HG02885 (cell line): Measurements from ENCODE around the gene RBM38.
A peak's percentile ranks its signal among the peaks of the same experiment; 100 is the strongest.
"Not testable (repeated sequence)": the region's sequence is repeated elsewhere in the genome, so short reads cannot be mapped to it uniquely, and the experiment has no call there.

ENCODE experiments used
- ATAC-seq: cut with Tn5 transposase; IDR thresholded peaks from one replicate; pipeline ENCODE4 v1.9.1; 2021; ENCODE audit warnings: mild to moderate bottlenecking; ENCODE audit not compliant: unreplicated experiment, poor library complexity

The RBM38 gene

DNA sequence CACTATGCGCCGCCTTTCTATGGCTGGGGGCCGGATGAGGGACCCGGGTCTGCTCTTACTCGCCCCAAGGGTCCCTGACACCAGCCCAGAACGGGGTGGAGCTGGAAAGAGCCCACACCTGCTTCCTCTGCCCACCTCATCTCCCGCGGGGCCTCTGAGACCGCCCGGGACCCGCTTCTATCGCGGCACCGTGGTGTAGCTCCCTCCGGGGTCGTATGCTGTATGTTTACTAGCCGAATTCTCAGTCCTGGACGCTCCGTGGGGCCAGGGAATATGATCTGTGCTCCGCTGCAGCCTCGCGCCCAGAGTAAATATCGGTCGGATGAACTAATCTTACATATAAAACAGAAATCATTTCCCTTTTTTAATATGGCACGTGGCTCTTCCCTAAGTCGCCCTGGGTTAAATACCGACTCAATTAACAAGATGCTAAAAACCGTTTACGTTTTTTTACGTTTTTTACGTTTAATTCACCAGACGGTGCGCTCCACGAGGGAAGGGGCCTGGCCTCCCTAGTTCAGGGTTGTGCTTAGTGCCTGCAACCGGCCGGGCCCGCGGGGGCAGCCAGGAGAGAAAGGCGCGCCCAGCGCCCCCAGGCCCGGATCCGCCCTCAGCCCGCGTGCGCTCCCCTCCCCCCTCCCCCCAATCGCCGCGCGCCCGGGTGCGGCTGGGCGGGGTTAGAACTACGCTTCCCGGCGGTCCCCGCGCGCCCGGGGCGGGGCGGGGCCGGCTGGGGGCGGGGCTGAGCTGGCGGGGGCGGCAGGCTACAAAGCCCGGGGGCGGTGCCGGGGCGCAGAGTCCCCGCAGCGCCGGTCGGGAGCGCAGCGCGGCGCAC, at the start of gene RBM38:
Gene RBM38 (plus strand): TSS at position 793 of the 835 bp plus-strand sequence. CDS start 186 bp downstream, outside the sequence.
- peak; percentile 67 for ATAC-seq

DNA sequence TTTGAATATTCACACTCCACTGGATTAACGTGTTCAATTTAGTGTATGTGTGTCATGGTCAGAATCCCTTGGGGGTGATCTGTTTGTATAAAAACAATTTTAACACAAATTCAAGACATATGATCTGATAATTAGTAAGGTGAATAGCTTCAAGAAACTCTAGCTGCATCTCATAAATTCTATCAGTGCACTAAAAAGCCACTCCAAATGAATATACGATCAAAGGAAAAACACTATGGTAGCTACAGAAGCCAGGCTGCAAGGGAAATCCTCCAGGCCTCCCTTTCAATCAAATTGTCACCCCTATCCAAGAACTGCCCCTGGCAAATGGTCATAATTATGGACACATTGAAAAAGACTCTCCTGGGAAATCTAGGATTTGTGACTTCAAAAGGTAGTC, 49.5 kb upstream of the RBM38 start:
- no peak for ATAC-seq

DNA sequence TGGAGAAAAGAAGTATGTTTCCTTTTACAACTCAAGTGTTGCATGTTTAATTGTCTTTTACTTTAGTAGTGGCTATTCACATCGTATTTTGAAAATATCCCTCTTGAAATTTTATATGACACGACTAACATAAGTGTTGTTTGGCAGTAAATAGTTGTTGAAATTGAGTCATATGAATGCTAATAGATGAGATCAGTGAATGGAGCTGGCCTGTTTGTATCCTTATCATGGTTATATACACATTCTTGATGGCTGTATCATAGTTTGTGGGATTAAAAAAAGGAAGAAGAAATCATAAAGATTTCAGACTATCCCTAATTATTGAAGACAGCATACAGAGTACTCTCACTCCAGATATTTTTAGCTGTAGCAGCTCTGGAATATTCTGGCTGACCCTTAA, 48.4 kb upstream of the RBM38 start:
- no peak for ATAC-seq

DNA sequence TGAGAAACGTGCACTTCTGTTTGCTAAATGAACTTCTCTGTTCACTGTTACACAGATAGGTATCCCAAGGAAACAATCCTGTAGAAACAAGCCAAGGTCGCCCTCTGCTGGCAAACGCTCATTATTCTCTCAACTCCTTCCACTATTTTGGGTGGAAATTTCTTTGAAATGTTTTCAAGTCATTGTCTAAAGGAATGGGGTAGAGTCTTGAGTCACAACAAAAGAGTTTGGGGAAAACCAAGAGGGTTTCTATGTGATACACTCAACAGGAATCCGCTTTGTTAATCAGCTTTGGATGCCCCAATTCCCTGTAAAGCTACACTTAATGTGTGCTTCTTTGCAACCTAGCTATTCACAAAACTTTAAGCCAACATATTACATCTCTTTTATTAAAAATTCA, 44.7 kb upstream of the RBM38 start:
- no peak for ATAC-seq

DNA sequence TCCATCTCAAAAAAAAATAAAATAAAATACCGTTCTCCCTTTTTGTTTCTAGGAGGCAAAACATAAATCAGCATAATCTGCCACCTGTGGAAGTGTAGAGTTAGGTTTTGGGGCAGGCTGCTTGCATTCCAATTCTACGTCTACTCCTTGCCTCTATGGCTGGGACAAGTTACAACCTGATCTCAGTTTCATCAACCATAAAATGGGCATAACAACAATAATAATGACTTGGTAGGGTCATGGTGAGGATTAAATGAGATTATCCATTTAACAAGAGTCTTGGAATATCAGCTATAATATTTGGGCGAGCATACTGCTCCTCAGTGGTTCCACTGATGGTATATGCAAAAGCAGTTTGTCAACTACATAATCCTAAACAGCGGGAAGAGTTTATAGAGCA, 43.8 kb upstream of the RBM38 start:
- ATAC-seq = no peak

DNA sequence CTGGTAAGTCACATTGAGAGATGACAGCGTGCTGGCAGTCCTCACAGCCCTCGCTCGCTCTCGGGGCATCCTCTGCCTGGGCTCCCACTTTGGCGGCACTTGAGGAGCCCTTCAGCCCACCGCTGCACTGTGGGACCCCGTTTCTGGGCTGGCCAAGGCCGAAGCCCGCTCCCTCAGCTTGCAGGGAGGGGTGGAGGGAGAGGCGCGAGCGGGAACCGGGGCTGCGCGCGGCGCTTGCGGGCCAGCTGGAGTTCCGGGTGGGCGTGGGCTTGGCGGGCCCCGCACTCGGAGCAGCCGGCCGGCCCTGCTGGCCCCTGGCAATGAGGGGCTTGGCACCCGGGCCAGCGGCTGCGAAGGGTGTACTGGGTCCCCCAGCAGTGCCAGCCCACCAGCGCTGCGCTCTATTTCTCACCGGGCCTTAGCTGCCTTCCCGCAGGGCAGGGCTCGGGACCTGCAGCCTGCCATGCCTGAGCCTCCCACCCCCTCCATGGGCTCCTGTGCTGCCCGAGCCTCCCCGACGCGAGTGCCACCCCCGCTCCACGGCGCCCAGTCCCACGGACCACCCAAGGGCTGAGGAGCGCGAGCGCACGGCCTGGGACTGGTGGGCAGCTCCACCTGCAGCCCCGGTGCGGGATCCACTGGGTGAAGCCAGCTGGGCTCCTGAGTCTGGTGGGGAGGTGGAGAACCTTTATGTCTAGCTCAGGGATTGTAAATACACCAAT, 42.8 kb upstream of the RBM38 start:
- ATAC-seq = not testable (repeated sequence)

DNA sequence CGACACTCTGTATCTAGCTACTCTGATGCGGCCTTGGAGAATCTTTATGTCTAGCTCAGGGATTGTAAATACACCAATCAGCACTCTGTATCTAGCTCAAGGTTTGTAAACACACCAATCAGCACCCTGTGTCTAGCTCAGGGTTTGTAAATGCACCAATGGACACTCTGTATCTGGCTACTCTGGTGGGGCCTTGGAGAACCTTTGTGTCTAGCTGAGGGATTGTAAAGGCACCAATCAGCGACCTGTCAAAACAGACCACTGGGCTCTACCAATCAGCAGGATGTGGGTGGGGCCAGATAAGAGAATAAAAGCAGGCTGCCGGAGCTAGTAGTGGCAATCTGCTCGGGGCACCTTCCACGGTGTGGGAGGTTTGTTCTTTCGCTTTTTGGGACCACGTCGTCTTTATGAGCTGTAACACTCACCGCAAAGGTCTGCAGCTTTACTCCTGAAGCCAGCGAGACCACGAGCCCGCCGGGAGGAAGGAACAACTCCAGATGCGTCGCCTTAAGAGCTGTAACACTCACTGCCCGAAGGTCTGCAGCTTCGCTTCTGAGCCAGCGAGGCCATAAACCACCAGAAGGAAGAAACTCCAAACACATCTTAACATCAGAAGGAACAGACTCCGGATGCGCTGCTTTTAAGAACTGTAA, 42.1 kb upstream of the RBM38 start:
- not testable (repeated sequence) for ATAC-seq

DNA sequence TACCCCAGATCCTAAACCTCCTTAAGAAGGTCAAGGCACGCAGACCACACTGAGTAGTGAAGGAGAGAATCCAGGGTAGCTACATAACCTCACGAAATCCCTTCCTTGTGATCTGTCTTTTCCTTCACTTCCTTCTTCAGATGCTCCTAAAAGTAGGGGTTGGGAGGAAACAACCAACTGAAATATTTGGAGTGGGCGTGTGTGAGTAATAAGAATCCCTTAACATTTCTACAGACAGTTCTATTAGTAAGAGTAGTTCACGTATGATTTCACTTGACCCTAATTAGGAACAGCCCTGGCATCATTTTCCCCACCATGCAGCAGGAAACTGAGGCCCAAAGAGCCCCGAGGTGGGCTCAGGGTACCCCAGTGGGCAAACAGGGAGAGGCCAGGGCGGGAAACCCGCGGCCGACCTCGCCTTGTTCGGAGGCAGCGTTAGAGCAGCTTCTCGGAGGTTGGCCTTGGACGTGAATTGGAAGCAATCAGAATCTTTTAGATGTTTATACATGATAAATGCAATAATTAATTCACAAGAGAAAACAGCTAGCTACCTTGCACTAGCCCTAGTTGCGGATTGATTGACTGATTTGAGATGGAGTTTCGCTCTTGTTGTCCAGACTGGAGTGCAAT, 41.0 kb upstream of the RBM38 start:
- no peak for ATAC-seq

DNA sequence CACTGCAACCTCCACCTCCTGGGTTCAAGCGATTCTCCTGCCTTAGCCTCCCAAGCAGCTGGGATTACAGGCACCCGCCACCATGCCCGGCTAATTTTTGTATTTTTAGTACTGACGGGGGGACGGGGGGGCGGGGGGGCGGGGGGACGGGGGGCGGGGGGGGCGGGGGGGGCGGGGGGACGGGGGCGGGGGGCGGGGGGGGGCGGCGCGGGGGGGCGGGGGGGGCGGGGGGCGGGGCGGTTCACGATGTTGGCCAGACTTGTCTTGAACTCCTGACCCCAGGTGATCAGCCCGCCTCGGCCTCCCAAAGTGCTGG, 40.5 kb upstream of the RBM38 start:
- ATAC-seq = not testable (repeated sequence)

DNA sequence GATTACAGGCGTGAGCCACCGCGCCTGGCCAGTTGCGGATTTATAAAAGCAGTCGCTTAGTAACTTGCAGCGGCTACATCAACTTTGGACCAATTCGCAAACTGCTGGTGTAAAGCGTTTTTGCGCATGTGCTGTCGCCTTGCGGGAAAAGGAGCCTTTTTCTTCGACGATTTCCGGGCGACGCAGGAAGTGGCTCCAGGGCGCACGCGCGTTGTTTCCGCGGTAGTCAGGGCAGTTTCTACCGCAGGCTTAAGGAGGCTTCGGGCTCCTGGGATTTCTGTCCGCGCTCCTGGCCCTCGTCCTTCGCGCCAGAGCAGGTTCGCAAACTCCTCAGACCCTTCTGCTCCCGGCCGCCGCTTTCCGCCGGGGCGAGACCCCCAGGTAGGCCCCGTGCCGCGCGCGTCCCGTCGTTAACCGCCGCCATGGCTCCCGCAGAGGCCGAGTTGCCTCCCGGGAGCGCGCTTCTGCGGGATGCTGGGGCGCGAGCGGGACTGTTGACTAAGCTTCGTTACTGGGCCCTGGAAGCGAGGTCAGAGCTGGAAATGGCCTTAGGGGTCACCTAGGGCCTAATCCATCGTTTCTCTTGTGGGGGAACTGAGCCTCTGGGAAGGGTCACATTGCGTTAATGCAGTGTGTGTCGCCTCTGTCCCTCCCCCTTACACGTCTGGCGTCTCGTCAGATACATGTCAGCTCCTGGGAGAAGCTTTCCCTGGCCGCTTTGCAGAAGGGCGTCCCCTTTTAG, 40.0 kb upstream of the RBM38 start, which contains the start of gene RAE1:
Gene RAE1 (plus strand): TSS at position 214 of the 742 bp plus-strand sequence. CDS start 2,784 bp downstream, outside the sequence.
- peak; percentile 83 for ATAC-seq

DNA sequence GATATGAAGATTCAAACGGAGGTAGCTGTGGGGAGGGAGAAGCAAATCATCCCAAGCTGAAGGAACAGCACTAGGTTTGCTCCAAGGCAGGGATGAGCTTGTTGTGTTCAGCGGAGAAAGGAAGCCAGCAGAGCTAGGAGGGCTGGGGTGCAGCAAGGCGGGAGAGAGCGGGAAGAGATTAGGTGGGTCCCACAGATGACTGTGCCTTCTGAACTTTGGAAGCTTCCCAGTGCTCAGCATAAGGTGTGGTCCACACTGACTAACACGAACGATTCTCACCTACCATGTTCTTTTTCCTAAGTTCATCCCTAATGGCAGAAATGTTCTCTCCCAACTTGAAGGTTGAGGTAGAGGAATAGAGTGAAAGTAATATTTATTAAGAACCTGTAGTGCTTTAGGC, 38.9 kb upstream of the RBM38 start:
- no peak for ATAC-seq

DNA sequence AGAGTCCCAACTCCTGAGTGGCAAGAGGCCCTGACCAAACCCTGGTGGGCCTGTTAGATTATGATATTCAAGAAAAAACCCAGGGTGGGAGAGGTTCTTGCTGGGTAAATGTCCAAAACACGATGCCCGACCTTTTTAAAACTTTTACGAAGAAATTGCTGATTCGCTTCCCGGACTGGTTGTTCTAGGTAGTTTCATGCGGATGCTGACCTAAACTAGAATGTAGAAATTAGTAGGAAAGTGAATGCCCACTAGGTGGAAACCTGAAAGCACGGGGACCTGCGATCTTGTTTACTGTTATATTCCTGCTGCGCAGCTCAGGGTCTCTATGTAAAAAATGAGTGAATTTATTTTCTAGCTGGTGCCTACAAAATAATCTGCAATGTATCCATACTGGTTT, 37.8 kb upstream of the RBM38 start:
- ATAC-seq = no peak

DNA sequence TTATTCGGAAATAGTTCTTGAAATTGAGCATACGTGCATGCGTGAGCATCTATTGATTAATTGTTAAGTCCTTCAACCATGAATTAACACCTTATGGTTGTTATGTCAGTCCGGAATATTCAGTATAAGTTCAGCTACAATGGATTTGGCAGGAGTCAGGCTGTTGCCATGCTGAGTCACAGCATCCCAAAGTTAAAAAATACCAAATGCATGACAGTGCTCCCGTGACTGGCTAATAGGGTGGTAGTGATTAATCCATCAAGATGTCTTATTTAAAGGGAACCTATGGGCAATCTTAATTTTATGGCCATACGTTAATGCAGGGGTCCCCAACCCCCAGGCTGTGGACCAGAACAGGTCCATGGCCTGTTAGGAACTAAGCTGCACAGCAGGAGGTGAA, 29.7 kb upstream of the RBM38 start:
- ATAC-seq = no peak

DNA sequence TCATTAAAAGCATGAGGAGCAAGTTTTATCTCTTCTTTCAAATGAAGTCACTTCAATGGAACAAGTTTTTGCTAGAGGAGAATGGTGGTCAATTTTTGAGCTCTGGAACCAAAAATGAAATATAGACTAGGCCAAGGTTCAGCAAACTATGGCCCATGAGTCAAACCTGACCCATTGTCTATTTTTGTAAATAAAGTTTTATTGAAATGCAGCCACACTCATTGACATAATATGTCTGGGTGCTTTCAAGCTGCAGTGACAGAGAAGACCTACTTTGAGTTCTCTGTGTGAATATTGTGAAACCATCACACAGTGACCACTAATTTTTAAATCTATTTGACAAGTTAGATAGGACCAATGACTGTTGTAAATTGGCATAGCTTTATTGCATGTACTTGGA, 26.7 kb upstream of the RBM38 start:
- no peak for ATAC-seq

DNA sequence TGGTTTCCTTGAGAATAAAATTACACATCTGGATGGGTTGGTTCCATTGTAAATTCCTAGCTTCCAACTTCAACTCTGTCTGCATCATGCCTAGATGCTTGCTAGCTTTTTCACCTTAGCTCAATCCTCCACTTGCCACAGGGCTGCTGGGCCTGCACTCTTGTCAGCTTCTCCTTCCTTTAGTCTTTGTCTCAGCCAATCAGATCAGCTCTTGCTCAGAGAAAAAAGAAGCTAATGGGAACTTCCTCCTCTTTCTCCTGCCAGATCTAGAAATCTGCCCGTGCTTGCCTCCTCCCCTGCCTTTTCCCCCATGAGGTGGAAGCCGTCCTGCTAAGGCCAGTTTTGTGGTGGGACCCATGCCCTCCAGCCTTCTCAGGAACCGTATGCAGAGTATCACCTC, 21.6 kb upstream of the RBM38 start:
- ATAC-seq = no peak

DNA sequence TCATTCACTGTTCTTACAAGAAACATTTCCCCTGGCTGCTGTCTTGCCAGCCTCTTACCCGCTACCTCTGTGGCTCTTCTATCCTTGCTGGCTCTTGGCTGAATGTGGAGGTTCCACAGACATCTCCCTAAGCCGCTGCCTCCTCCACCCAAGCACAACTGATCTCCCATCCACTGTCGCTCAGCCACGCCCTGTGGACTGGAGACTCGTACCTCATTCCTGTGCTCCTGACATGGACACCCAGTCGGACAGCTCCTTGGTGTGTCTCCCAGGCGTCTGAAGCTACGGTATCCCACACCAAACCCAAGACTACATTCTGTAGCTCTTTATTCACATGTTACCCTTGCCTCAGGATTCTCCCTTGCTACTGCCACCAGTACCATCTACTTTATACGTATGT, 20.9 kb upstream of the RBM38 start:
- no peak for ATAC-seq

DNA sequence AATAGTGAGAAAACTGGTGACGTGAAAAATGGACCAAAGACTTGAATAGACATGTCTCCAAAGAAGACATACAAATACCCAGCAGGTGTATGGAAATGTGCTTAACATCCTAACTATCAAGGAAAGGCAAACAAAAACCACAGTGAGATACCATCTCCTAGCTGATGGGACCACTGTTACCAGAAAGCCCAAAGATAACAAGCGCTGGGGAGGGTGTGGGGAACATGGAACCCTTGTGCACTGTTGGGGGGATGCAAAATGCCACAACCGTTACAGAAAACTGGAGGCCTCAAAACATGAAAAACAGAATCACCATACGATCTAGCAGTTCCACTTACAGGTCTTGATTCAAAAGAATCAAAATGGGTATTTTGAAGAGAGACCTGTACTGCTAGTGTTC, 19.8 kb upstream of the RBM38 start:
- no peak for ATAC-seq

DNA sequence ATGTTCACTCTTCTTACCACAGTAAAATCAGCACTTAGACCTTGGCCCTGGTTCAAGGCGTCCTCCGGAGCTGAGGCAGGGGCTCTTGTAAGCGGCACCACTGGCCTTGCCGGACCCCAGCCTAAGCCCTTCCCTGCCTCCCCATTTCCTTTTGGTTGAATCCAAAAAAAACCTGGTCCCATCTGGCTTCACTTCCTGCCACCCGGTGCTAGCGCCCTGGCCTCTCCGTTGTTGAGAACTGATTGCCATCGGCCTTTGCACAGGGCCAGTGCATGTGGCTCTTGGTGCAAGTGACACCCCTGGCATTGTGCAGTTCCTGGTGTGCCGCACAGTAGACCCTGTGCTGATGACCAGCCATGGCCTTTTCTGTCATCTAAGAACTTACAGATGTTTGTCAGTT, 19.0 kb upstream of the RBM38 start:
- ATAC-seq = no peak

DNA sequence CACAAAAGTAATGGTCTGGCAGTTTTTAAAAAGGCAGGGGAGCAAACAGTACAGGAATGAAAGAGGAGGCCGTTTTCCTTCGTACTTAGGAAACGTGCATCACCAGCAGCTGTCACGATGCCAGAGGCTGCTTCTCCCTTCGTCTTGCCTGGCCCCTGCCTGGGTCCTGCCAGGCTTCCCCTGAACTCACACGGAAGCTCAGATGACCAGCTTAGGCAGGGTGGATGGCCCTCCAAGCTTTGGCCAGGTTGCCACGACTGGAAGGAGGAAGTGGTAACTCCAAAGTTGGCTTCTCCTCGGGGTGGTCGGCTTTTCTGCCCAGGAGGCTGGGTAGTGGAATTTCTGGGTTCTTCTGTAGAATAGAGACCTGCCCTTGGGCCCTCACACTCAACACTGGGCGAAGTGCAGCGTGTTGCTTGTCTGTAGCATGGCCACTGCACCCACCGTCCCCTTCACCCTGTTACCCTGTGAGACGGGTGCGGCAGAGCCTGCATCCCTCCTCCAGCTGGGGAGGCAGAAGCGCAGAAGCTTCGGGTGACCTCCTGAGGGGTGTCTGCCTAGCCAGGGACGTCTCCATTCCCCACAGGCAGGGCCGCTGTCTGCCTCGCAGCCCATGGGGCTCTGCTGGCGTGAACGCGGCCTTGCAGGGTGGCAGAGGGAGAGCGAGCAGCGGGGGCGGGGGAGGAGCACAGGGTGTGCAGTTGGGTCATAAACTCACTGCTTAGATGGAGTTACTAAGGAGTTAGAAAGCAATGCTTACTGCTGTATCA, 18.4 kb upstream of the RBM38 start:
- no peak for ATAC-seq
